GM10266 (cell line): ENCODE data around the gene ABCA5.
"Not testable (repeated sequence)": the region's sequence is repeated elsewhere in the genome, so short reads cannot be mapped to it uniquely, and the experiment has no call there.

Experiments used
- DNase-seq: peaks from one replicate; pipeline ENCODE4 v3.0.0; 2012; ENCODE audit errors: extremely low spot score
- TF ChIP-seq, protein P1 (sequence below): IDR thresholded peaks from 2 replicates; pipeline ENCODE4 v1.5.1; 2012; ENCODE audit warnings: mild to moderate bottlenecking, low read depth; ENCODE audit not compliant: control insufficient read depth, insufficient read depth; ENCODE audit errors: missing control alignments

ABCA5 gene

DNA sequence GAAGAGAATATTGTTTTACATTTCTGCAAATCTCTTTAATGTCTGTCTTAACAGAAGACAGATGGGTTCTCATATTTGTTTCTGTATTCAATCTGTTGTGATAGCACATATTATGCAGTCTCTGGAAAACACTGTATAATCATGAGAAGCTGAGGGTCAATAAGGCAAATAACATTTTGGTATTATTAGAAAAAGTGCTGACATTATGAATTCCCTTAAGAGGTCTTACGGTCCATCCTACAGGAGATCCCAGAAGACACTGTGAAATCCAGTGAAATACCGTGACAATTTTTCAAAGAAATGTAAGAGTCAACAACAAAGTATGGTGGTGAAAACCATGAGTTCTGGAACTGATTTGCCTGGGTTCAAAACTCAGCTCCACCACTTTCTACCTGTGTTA, 42.3 kb downstream of the ABCA5 start:
- TF ChIP-seq, protein P1, sequence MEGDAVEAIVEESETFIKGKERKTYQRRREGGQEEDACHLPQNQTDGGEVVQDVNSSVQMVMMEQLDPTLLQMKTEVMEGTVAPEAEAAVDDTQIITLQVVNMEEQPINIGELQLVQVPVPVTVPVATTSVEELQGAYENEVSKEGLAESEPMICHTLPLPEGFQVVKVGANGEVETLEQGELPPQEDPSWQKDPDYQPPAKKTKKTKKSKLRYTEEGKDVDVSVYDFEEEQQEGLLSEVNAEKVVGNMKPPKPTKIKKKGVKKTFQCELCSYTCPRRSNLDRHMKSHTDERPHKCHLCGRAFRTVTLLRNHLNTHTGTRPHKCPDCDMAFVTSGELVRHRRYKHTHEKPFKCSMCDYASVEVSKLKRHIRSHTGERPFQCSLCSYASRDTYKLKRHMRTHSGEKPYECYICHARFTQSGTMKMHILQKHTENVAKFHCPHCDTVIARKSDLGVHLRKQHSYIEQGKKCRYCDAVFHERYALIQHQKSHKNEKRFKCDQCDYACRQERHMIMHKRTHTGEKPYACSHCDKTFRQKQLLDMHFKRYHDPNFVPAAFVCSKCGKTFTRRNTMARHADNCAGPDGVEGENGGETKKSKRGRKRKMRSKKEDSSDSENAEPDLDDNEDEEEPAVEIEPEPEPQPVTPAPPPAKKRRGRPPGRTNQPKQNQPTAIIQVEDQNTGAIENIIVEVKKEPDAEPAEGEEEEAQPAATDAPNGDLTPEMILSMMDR, result no peak
- DNase-seq, result no peak

GRCh38 chr17:69282002-69282401, 44.9 kb downstream of the ABCA5 start:
- no peak for DNase-seq
- TF ChIP-seq, protein P1, result no peak

DNA sequence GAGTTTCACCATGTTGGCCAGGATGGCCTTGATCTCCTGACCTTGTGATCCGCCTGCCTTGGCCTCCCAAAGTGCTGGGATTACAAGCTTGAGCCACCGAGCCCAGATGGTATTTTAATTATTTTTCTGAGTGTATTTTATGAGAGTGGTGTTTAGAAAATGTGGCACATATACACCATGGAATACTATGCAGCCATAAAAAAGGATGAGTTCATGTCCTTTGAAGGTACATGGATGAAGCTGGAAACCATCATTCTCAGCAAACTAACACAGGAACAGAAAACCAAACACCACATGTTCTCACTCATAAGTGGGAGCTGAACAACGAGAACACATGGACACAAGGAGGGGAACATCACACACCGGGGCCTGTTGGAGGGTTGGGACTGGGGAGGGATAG, 50.7 kb downstream of the ABCA5 start:
- not testable (repeated sequence) for DNase-seq

GRCh38 chr17:69275751-69276150, 51.2 kb downstream of the ABCA5 start:
- TF ChIP-seq, protein P1, result no peak

GRCh38 chr17:69271023-69271422, 55.9 kb downstream of the ABCA5 start:
- TF ChIP-seq, protein P1, result no peak

More at GRCh38 chr17:69275751-69276150, 51.2 kb downstream of the ABCA5 start:
- DNase-seq, result no peak

DNA sequence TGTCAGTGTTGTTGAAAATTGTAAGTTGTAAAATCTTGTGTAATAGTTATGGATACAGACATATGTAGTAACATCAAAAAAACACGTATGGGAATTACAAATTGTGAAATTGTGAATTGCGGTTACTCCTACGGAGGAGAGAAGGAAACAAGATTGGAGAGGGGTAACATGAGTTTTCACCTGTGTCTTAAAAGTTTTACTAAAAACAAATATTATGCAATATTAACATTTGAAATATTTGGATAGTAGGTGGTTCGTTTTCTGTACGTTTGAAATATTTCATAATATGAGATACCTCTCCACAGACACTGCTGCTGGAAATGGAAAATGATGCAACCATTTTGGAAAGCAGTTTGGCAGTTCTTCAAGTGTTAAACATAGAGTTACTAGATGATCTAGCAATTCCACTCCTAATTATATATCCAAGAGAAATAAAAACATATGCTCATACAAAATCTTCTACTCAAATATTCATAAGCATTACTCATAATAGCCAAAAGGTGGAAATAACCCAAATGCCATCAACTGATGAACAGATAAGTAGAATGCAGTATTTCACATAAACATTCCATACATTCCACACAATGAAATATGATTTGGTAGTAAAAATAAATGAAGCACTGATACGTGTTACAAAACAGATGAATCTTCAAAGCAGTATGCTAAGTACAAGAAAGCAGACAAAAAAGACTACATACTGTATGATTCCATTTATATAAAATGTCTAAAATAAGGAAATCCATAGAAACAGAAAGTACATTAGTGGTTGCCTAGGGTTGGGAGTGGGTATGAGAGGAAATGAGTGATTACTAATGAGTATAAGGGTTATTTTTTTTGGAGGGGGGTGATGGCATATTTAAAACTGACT, 57.6 kb downstream of the ABCA5 start:
- TF ChIP-seq, protein P1, result no peak
- DNase-seq, result no peak

More at GRCh38 chr17:69271023-69271422, 55.9 kb downstream of the ABCA5 start:
- no peak for DNase-seq

- no peak for DNase-seq
- TF ChIP-seq, protein P1, result no peak
Measured at GRCh38 chr17:69268543-69269014, 58.4 kb downstream of the ABCA5 start.
